ENCODE data around the gene GPR17. TPM values are rescaled to one million over a fixed set of nuclear protein-coding genes. Genes with fewer than 3 reads are reported as not detected.

GPR17 gene
- total and polyA plus RNA-seq, 2 donors, result under 0.01 to 0.07 TPM

DNA sequence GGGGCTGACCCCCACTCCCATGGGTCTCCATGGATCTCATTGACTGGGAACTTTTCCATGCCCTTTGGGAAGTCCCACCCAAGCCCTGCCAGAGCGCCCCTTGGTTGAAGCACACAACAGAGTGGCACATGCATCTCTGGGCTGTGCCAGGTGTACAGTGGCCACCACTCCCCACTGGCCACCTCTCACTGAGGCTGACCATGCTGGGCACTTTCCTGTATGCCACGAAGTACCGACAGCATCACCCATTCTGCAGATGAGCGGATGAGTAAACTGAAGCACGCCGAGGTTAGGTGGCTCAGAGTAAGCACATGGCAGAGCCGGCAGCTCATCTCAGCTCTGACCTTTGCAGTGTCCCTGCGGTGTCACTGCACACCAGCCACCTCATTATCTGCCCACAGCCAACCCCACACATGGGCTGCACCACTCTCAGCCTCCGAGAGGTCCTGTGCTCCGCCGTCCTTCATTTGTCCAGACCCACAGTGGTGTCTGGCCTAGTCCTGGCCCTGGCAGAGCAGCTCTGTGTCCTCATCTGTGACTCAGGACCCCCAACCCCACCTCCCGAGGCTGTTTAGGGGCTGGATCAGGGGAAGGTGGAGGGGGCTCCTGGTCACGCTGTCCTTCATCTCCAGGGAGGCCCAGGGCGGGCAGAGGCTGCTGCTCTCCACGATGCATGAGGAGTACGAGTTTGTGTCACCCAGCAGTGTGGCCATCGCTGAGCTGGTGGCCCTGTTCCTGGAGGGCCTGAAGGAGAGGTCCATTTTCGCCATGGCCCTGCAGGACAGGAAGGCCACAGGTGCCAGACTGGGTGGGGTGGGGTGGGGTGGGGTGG is 18.0 kb upstream of the GPR17 start:
- Histone ChIP-seq H3K27ac (ENCODE audit: low read depth in 1 of 2, low read length in 1 of 2) (no peak overlapping the region), H3K4me1 (ENCODE audit: control insufficient read depth in 2 of 2, insufficient read depth in 2 of 2, low read length in 2 of 2) (peaks cover 10 to 52% of the 10 kb centered on the region in 2 donors), H3K27me3 (ENCODE audit: control insufficient read depth in 2 of 2, insufficient read depth in 1 of 2, low read length in 1 of 2) (peaks cover 0 to 11% of the 10 kb centered on the region in 2 donors), H3K36me3 (ENCODE audit: control insufficient read depth in 2 of 2, insufficient read depth in 2 of 2, low read length in 1 of 2) (no peaks in the 10 kb centered on the region), H3K4me3 (ENCODE audit: low read length in 2 of 2) (no peak overlapping the region), H3K9me3 (ENCODE audit: control insufficient read depth in 2 of 2, insufficient read depth in 1 of 2, low read length in 1 of 2) (peaks cover 0 to 4% of the 10 kb centered on the region in 2 donors)
- DNase-seq (ENCODE audit: low read depth in 6 of 9, low spot score in 9 of 9), result no peak
- 97% methylated on average over 18 of the region's 18 CpGs for WGBS

DNA sequence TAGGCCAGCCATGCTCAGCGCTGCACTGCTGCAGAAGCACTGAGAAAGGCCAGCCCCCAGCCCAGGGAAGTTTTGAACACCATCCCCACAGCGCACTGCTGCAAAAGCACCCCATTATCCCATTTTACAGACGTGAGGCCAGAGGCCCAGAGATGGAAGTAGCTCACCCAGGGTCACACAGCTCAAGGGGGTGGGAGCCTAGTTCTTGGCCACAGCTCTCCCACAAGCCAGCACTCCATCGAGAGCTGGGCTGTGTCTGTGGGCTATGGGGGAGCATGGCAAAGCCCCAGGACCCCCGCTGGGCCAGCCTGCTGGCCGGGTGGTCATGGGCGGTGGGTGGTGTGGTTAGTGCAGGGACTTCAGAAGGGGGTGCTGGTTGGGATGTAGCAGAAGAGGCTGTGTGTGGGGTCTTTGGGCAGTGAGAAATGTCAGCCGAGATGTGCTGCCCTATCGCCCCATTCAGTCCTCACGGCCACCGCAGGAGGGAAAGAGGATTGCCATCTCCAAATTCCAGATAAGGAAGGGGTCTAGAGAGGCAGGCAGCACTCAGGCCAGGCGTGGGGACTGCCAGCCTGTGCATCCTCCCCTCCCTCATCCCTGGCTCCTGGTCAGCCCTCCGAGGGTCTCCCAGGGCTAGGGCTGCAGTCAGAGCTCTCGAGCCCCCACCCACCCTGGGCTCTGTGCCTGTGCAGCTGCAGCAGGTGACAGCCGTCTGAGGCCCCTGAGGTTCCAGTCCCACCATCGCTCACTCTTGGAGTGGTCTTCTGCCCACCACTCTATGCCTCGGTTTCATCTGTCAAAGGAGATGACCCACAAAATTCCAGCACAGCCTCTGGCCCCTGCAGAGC is 17.0 kb upstream of the GPR17 start:
- no peak for DNase-seq (ENCODE audit: low read depth in 6 of 9, low spot score in 9 of 9)
- peaks cover 0 to 11% of the 10 kb centered on the region in 2 donors for H3K27me3 ChIP-seq (ENCODE audit: control insufficient read depth in 2 of 2, insufficient read depth in 1 of 2, low read length in 1 of 2)
- no peaks in the 10 kb centered on the region for H3K36me3 ChIP-seq (ENCODE audit: control insufficient read depth in 2 of 2, insufficient read depth in 2 of 2, low read length in 1 of 2)
- no peaks in the 10 kb centered on the region for H3K9me3 ChIP-seq (ENCODE audit: control insufficient read depth in 2 of 2, insufficient read depth in 1 of 2, low read length in 1 of 2)
- H3K27ac ChIP-seq (ENCODE audit: low read depth in 1 of 2, low read length in 1 of 2), result no peak overlapping the region
- peaks cover 15 to 52% of the 10 kb centered on the region in 2 donors for H3K4me1 ChIP-seq (ENCODE audit: control insufficient read depth in 2 of 2, insufficient read depth in 2 of 2, low read length in 2 of 2)
- no peak overlapping the region for H3K4me3 ChIP-seq (ENCODE audit: low read length in 2 of 2)
- WGBS, result 95% methylated on average over 17 of the region's 17 CpGs

DNA sequence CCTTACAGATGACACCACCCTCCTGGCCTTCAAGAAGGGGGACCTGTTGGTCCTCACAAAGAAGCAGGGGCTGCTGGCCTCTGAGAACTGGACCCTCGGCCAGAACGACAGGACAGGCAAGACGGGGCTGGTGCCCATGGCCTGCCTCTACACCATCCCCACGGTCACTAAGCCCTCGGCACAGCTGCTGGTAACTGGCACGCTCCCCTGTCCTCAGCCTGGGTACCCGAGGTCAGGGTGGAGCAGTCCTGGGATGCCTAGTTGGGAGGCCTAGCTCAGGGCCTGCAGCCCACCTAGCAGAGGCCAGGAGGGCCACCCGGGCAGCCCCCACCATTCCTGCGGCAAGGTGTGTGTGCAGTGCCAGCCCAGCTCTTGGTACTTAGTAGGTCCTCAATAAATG is 16.3 kb upstream of the GPR17 start:
- no peak overlapping the region for H3K4me3 ChIP-seq (ENCODE audit: low read length in 2 of 2)
- no peaks in the 10 kb centered on the region for H3K36me3 ChIP-seq (ENCODE audit: control insufficient read depth in 2 of 2, insufficient read depth in 2 of 2, low read length in 1 of 2)
- peaks cover 15 to 54% of the 10 kb centered on the region in 2 donors for H3K4me1 ChIP-seq (ENCODE audit: control insufficient read depth in 2 of 2, insufficient read depth in 2 of 2, low read length in 2 of 2)
- no peak for DNase-seq (ENCODE audit: low read depth in 6 of 9, low spot score in 9 of 9)
- H3K27me3 ChIP-seq (ENCODE audit: control insufficient read depth in 2 of 2, insufficient read depth in 1 of 2, low read length in 1 of 2), result peaks cover 0 to 11% of the 10 kb centered on the region in 2 donors
- H3K9me3 ChIP-seq (ENCODE audit: control insufficient read depth in 2 of 2, insufficient read depth in 1 of 2, low read length in 1 of 2), result no peaks in the 10 kb centered on the region
- no peak overlapping the region for H3K27ac ChIP-seq (ENCODE audit: low read depth in 1 of 2, low read length in 1 of 2)
- 94% methylated on average over 9 of the region's 9 CpGs for WGBS

DNA sequence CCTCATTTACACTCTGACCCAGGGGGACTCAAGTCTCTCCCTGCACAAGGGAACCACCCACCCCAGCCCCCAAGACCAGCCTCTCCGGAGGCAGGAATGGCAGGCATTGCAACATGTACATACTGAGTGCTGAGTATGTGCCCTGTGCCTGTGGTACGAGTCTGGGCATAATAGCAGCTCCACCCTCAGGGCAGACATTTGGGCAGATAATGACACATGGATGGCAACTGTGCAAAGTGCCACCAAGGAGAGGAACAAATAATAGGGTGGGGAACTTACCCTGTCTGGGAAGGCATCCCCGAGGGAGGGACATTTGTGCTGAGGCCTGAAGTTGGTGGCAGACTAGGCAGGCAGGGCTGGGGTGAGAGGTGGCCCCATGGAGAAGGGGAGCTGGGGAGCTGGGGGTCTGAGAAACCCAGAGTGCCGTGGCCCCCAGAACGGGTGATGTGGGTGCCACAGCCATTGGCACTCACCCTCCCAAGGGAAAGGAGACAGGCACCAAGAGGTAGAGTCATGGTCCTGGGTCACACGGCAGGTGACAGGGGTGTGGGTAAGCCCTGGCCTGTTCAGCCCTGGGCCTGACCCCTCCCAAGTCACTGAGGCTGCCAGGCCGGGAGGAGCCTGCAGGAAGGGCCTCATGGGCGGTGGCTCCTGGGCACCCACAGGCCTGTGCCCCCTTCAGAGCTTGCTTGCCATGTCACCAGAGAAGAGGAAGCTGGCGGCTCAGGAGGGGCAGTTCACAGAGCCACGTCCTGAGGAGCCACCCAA is 15.7 kb upstream of the GPR17 start:
- peaks cover 0 to 4% of the 10 kb centered on the region in 2 donors for H3K27me3 ChIP-seq (ENCODE audit: control insufficient read depth in 2 of 2, insufficient read depth in 1 of 2, low read length in 1 of 2)
- H3K4me3 ChIP-seq (ENCODE audit: low read length in 2 of 2), result no peak overlapping the region
- WGBS, result 87% methylated on average over 10 of the region's 10 CpGs
- no peaks in the 10 kb centered on the region for H3K9me3 ChIP-seq (ENCODE audit: control insufficient read depth in 2 of 2, insufficient read depth in 1 of 2, low read length in 1 of 2)
- no peak for DNase-seq (ENCODE audit: low read depth in 6 of 9, low spot score in 9 of 9)
- no peak overlapping the region for H3K27ac ChIP-seq (ENCODE audit: low read depth in 1 of 2, low read length in 1 of 2)
- H3K4me1 ChIP-seq (ENCODE audit: control insufficient read depth in 2 of 2, insufficient read depth in 2 of 2, low read length in 2 of 2), result peaks cover 15 to 57% of the 10 kb centered on the region in 2 donors
- H3K36me3 ChIP-seq (ENCODE audit: control insufficient read depth in 2 of 2, insufficient read depth in 2 of 2, low read length in 1 of 2), result no peaks in the 10 kb centered on the region

DNA sequence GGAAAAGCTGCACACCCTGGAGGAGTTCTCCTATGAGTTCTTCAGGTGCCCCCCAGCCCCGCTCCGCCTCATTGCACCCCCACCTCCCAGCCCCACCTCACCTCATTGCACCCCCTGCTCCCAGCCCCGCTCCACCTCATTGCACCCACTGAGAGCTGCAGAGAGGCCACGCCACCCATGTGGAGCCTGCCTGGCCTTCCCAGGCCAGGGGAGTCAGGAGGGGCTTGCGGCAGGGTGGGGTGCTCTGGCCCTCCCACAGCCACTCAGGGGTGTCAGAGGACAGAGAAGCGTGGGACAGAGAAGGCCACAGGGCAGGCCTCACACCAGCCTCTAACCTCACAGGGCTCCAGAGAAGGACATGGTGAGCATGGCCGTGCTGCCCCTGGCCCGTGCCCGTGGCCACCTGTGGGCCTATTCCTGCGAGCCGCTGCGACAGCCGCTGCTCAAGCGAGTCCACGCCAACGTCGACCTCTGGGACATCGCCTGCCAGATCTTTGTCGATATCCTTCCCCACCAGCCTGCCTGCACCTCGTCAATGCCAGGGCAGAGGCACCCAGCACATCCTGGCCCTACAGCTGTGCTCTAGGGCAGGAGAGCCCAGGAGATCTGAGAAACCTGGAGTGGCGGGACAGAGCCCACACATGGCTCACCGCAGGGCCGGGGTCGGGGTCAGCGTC is 15.0 kb upstream of the GPR17 start:
- no peak for DNase-seq (ENCODE audit: low read depth in 6 of 9, low spot score in 9 of 9)
- H3K36me3 ChIP-seq (ENCODE audit: control insufficient read depth in 2 of 2, insufficient read depth in 2 of 2, low read length in 1 of 2), result no peaks in the 10 kb centered on the region

DNA sequence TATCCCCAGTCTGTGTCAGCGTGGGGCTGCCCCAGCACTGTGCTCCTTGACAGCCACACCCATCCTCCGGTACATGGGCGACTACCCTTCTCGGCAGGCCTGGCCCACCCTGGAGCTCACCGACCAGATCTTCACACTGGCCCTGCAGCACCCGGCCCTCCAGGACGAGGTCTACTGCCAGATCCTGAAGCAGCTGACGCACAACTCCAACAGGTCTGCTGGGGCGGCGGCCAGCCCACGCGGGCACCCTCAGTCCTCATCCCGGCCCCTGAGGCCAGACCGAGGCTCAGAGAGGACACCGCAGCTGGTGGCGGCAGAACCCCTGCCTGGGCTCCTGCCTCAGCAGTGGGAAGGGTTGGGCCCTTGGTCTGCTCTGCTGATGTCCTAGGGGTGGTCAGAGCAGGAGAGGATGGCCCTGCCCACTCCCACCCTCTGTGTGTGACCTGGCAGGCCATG is 14.4 kb upstream of the GPR17 start:
- Histone ChIP-seq H3K4me3 (ENCODE audit: low read length in 2 of 2) (no peak overlapping the region), H3K27ac (ENCODE audit: low read depth in 1 of 2, low read length in 1 of 2) (no peak overlapping the region), H3K36me3 (ENCODE audit: control insufficient read depth in 2 of 2, insufficient read depth in 2 of 2, low read length in 1 of 2) (no peaks in the 10 kb centered on the region), H3K4me1 (ENCODE audit: control insufficient read depth in 2 of 2, insufficient read depth in 2 of 2, low read length in 2 of 2) (peaks cover 15 to 69% of the 10 kb centered on the region in 2 donors), H3K9me3 (ENCODE audit: control insufficient read depth in 2 of 2, insufficient read depth in 1 of 2, low read length in 1 of 2) (no peaks in the 10 kb centered on the region), H3K27me3 (ENCODE audit: control insufficient read depth in 2 of 2, insufficient read depth in 1 of 2, low read length in 1 of 2) (peaks cover 0 to 3% of the 10 kb centered on the region in 2 donors)
- no peak for DNase-seq (ENCODE audit: low read depth in 6 of 9, low spot score in 9 of 9)
- 94% methylated on average over 16 of the region's 16 CpGs for WGBS

More for the DNA sequence above, 15.0 kb upstream of the GPR17 start:
- Histone ChIP-seq H3K4me1 (ENCODE audit: control insufficient read depth in 2 of 2, insufficient read depth in 2 of 2, low read length in 2 of 2) (peaks cover 15 to 64% of the 10 kb centered on the region in 2 donors), H3K27ac (ENCODE audit: low read depth in 1 of 2, low read length in 1 of 2) (no peak overlapping the region), H3K27me3 (ENCODE audit: control insufficient read depth in 2 of 2, insufficient read depth in 1 of 2, low read length in 1 of 2) (peaks cover 0 to 4% of the 10 kb centered on the region in 2 donors), H3K4me3 (ENCODE audit: low read length in 2 of 2) (no peak overlapping the region), H3K9me3 (ENCODE audit: control insufficient read depth in 2 of 2, insufficient read depth in 1 of 2, low read length in 1 of 2) (no peaks in the 10 kb centered on the region)
- WGBS, result 97% methylated on average over 25 of the region's 25 CpGs

DNA sequence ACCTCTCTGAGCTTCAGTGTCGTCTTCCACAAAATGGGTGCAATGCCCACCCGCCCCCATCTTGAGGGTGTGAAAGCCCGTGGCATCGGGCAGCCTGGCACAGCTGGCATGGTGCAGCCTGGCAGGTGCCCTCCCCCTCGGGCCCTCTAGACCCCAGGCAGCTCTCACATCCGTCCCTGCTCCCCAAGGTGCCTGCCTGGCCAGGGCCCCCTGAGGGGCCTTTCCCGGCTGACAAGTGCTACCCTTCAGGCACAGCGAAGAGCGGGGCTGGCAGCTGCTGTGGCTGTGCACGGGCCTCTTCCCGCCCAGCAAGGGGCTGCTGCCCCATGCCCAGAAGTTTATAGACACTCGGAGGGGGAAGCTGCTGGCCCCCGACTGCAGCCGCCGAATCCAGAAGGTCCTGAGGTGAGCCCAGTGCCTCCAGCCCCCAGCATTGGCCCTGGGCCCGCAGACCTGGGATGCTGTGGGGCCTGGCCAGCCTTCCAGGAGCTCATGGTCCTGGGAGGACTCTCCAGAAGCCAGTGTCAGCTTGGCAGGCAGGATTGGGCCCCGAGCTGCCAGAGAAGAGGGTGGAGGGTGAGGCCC is 13.9 kb upstream of the GPR17 start:
- H3K27ac ChIP-seq (ENCODE audit: low read depth in 1 of 2, low read length in 1 of 2), result peak overlapping the region in 1 of 2 donors; percentile 17
- 91% methylated on average over 17 of the region's 17 CpGs for WGBS
- peaks cover 17 to 74% of the 10 kb centered on the region in 2 donors for H3K4me1 ChIP-seq (ENCODE audit: control insufficient read depth in 2 of 2, insufficient read depth in 2 of 2, low read length in 2 of 2)
- DNase-seq (ENCODE audit: low read depth in 6 of 9, low spot score in 9 of 9), result no peak
- H3K9me3 ChIP-seq (ENCODE audit: control insufficient read depth in 2 of 2, insufficient read depth in 1 of 2, low read length in 1 of 2), result no peaks in the 10 kb centered on the region
- no peaks in the 10 kb centered on the region for H3K36me3 ChIP-seq (ENCODE audit: control insufficient read depth in 2 of 2, insufficient read depth in 2 of 2, low read length in 1 of 2)
- no peaks in the 10 kb centered on the region for H3K27me3 ChIP-seq (ENCODE audit: control insufficient read depth in 2 of 2, insufficient read depth in 1 of 2, low read length in 1 of 2)
- H3K4me3 ChIP-seq (ENCODE audit: low read length in 2 of 2), result no peak overlapping the region
